Measurements from ENCODE around the gene SLC4A1. TPM values are rescaled to one million over a fixed set of nuclear protein-coding genes. Genes with fewer than 3 reads are reported as not detected.

SLC4A1 gene
- total RNA-seq, 1 experiment from 2014 or later, result not detected

DNA sequence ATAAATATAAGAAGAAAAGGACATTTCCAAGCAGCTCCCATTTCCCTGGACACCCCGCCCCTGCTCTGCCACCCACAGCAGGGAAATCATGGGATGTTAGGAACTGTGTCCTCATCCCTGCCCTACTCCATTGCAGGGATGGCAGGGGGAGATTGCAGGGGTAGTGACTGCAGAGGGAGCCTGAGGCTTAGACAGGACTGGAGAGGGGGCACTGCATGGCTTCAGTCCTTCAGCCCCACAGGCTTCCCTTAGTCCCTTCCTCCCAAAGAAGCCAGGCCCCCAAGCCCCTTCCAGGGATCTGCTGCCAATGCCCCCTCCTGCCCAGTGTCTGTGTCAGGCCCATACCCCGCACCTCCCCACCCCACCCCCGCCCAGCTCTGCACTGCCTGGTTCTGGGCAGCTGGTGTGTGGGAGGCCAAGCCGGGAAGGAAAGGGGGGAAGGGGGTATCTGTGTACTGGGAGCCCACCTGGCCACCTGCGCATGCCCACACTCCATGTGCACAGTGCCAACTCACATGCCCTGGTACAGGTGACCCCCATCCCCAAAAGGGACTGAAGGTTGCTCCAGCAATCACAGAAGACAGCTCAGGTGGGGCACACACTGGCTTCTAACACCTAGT is 43.7 kb upstream of the SLC4A1 start:
- Histone ChIP-seq H4K20me1 (ENCODE audit: low read length) (no peaks in the 10 kb centered on the region), H3K4me3 (ENCODE audit: low read length) (no peak overlapping the region), H3K79me2 (ENCODE audit: low read length) (no peaks in the 10 kb centered on the region), H3K36me3 (ENCODE audit: low read depth, low read length) (no peaks in the 10 kb centered on the region), H3K9me2 (replicated peaks; ENCODE audit: low read length) (no peaks in the 10 kb centered on the region), H3K4me2 (ENCODE audit: low read length) (no peak overlapping the region), H3K27ac (ENCODE audit: low read length) (no peak overlapping the region), H3K9ac (ENCODE audit: low read length) (no peak overlapping the region), H3K4me1 (ENCODE audit: insufficient read depth, low read length) (peaks cover 20% of the 10 kb centered on the region), H3K9me3 (ENCODE audit: low read length) (no peaks in the 10 kb centered on the region), H3F3A (ENCODE audit: low read length, unreplicated experiment) (no peaks in the 10 kb centered on the region), H3K27me3 (ENCODE audit: low read length) (no peaks in the 10 kb centered on the region), H2AFZ (ENCODE audit: low read length) (no peak overlapping the region)
- DNase-seq, result no peak
- no peak for TF ChIP-seq EZH2phosphoT487 (IDR thresholded peaks at IDR 0.05; ENCODE audit: borderline replicate concordance, low read length)
- TF ChIP-seq, protein P1, sequence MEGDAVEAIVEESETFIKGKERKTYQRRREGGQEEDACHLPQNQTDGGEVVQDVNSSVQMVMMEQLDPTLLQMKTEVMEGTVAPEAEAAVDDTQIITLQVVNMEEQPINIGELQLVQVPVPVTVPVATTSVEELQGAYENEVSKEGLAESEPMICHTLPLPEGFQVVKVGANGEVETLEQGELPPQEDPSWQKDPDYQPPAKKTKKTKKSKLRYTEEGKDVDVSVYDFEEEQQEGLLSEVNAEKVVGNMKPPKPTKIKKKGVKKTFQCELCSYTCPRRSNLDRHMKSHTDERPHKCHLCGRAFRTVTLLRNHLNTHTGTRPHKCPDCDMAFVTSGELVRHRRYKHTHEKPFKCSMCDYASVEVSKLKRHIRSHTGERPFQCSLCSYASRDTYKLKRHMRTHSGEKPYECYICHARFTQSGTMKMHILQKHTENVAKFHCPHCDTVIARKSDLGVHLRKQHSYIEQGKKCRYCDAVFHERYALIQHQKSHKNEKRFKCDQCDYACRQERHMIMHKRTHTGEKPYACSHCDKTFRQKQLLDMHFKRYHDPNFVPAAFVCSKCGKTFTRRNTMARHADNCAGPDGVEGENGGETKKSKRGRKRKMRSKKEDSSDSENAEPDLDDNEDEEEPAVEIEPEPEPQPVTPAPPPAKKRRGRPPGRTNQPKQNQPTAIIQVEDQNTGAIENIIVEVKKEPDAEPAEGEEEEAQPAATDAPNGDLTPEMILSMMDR (conservative IDR thresholded peaks at IDR 0.05; ENCODE audit: low read depth, low read length), result no peak
- no peak for TF ChIP-seq EZH2 (IDR thresholded peaks at IDR 0.05; ENCODE audit: low read length, unreplicated experiment)
- intact Hi-C loops (cut with micrococcal nuclease), result no loop called here
- ChIA-PET CTCF (no interaction called here), POLR2A (ENCODE audit: unreplicated experiment) (no interaction called here)
- no TSS peak for BruUV-seq (replicated peaks)
- ATAC-seq, result no peak

DNA sequence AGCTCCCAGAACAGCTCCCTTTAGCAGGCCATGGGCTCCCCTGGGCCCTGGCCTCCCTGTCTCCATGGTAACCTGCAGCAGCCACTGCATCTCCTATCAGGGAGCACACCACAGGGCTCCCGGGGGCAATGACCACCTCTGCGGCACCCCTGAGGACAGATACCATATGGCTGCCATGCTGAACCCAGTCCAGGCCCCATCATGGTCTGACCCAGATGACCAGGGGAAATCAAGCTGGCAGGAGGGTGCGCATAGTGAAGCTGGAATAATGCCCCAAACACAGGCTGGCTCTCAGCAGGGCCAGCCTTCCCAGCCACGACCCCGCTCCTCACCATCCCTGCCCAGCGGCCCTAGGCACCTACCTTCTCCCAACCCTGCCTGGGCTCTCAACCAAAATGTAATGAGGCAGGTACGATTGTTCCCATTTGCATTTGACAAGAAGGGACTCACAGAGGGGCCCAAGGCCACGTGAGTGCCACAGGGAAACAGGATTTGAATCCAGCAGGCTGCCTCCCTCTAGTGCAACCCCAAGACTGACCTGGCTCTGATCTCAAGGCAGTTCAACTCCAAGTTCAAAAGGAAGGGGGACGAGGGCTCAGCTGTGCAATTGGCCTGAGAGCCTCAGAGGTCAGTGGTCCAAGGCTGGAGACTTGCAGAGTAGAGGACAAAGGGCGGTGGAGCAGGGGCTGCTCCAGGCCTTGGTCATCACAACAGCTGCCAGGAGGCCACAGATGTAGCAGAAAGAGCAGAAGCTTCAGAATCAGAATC is 42.9 kb upstream of the SLC4A1 start:
- Histone ChIP-seq H3K9me3 (ENCODE audit: low read length) (no peaks in the 10 kb centered on the region), H3K27ac (ENCODE audit: low read length) (no peak overlapping the region), H3K9ac (ENCODE audit: low read length) (no peak overlapping the region), H3K4me1 (ENCODE audit: insufficient read depth, low read length) (peaks cover 18% of the 10 kb centered on the region), H4K20me1 (ENCODE audit: low read length) (no peaks in the 10 kb centered on the region), H3K36me3 (ENCODE audit: low read depth, low read length) (no peaks in the 10 kb centered on the region), H3K79me2 (ENCODE audit: low read length) (no peaks in the 10 kb centered on the region), H3K4me3 (ENCODE audit: low read length) (no peak overlapping the region), H3K9me2 (replicated peaks; ENCODE audit: low read length) (no peaks in the 10 kb centered on the region), H3K27me3 (ENCODE audit: low read length) (no peaks in the 10 kb centered on the region), H3K4me2 (ENCODE audit: low read length) (no peak overlapping the region), H3F3A (ENCODE audit: low read length, unreplicated experiment) (no peaks in the 10 kb centered on the region), H2AFZ (ENCODE audit: low read length) (no peak overlapping the region)
- ChIA-PET CTCF (no interaction called here), POLR2A (ENCODE audit: unreplicated experiment) (no interaction called here)
- intact Hi-C loops (cut with micrococcal nuclease), result no loop called here
- ATAC-seq, result no peak
- no peak for TF ChIP-seq EZH2 (IDR thresholded peaks at IDR 0.05; ENCODE audit: low read length, unreplicated experiment)
- TF ChIP-seq, protein P1 (conservative IDR thresholded peaks at IDR 0.05; ENCODE audit: low read depth, low read length), result no peak
- no peak for TF ChIP-seq EZH2phosphoT487 (IDR thresholded peaks at IDR 0.05; ENCODE audit: borderline replicate concordance, low read length)
- no TSS peak for BruUV-seq (replicated peaks)
- no peak for DNase-seq

DNA sequence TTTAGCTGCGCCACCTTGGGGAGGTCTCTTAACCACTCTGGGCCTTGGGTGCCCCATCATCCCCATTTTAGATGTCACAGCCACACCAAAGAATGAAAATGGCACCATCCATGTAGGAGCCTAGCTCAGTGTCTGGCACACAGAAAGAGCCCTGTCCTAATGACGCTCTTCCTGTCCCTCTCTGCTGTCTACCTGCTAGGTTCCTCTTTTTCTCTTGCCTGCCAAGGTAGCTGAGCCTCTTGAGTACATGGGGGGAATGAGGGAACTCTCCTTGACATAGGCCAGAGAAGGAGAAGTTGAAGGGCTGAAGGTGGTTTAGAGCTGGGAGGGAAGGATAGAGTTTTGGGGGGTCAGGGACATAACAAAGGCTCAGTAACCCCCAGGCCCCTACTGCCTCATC is 42.3 kb upstream of the SLC4A1 start:
- TF ChIP-seq EZH2phosphoT487 (IDR thresholded peaks at IDR 0.05; ENCODE audit: borderline replicate concordance, low read length), result no peak
- TF ChIP-seq EZH2 (IDR thresholded peaks at IDR 0.05; ENCODE audit: low read length, unreplicated experiment), result no peak
- TF ChIP-seq, protein P1 (conservative IDR thresholded peaks at IDR 0.05; ENCODE audit: low read depth, low read length), result no peak
- intact Hi-C loops (cut with micrococcal nuclease), result no loop called here
- H4K20me1 ChIP-seq (ENCODE audit: low read length), result no peaks in the 10 kb centered on the region
- CTCF ChIA-PET, result no interaction called here
- peaks cover 14% of the 10 kb centered on the region for H3K4me1 ChIP-seq (ENCODE audit: insufficient read depth, low read length)
- no peaks in the 10 kb centered on the region for H3K9me3 ChIP-seq (ENCODE audit: low read length)
- H3K4me2 ChIP-seq (ENCODE audit: low read length), result no peak overlapping the region
- no peak overlapping the region for H3K4me3 ChIP-seq (ENCODE audit: low read length)
- no peaks in the 10 kb centered on the region for H3K79me2 ChIP-seq (ENCODE audit: low read length)
- ATAC-seq (no peak), DNase-seq (no peak)
- no peaks in the 10 kb centered on the region for H3K36me3 ChIP-seq (ENCODE audit: low read depth, low read length)
- no peaks in the 10 kb centered on the region for H3F3A ChIP-seq (ENCODE audit: low read length, unreplicated experiment)
- POLR2A ChIA-PET (ENCODE audit: unreplicated experiment), result no interaction called here
- H3K27ac ChIP-seq (ENCODE audit: low read length), result no peak overlapping the region
- no peaks in the 10 kb centered on the region for H3K27me3 ChIP-seq (ENCODE audit: low read length)
- H3K9me2 ChIP-seq (replicated peaks; ENCODE audit: low read length), result no peaks in the 10 kb centered on the region
- BruUV-seq (replicated peaks), result no TSS peak
- H2AFZ ChIP-seq (ENCODE audit: low read length), result no peak overlapping the region
- H3K9ac ChIP-seq (ENCODE audit: low read length), result no peak overlapping the region

Data from PC-3 (cell line).